RWPE2 (cell line): Measurements from ENCODE around the gene CENPF.
"Not testable (repeated sequence)": the region's sequence is repeated elsewhere in the genome, so short reads cannot be mapped to it uniquely, and the experiment has no call there.

Experiments used
- ATAC-seq: fragments of 200-7000 bp; cut with Tn5 transposase; 3 replicates; pipeline ENCODE4 v1.9.1; 2021; ENCODE audit warnings: low read depth
- DNase-seq: peaks from one replicate; pipeline ENCODE4 v3.0.0-alpha.2; 2020; ENCODE audit warnings: low spot score
- H3K27ac ChIP-seq: fragments of 450-650 bp; 2 replicates; pipeline ENCODE4 v1.5.1; 2017; ENCODE audit warnings: mild to moderate bottlenecking; ENCODE audit not compliant: poor library complexity, severe bottlenecking
- H3K27me3 ChIP-seq: fragments of 250-450 bp; sonication (Bioruptor Pico); 2 replicates; pipeline ENCODE4 v1.5.1; 2021; ENCODE audit warnings: mild to moderate bottlenecking, moderate library complexity; ENCODE audit not compliant: insufficient read depth, poor library complexity, severe bottlenecking
- H3K36me3 ChIP-seq: fragments of 250-450 bp; sonication (Bioruptor Pico); 2 replicates; pipeline ENCODE4 v1.5.1; 2020; ENCODE audit warnings: low read depth, mild to moderate bottlenecking, moderate library complexity
- H3K4me1 ChIP-seq: fragments of 250-450 bp; sonication (Bioruptor Pico); 2 replicates; pipeline ENCODE4 v1.5.1; 2021; ENCODE audit warnings: mild to moderate bottlenecking, moderate library complexity; ENCODE audit not compliant: insufficient read depth, poor library complexity, severe bottlenecking
- H3K4me3 ChIP-seq: fragments of 250-450 bp; sonication (Bioruptor Pico); 2 replicates; pipeline ENCODE4 v1.5.1; 2021; ENCODE audit warnings: mild to moderate bottlenecking, moderate library complexity; ENCODE audit not compliant: severe bottlenecking
- H3K9me3 ChIP-seq: fragments of 250-450 bp; sonication (Bioruptor Pico); 2 replicates; pipeline ENCODE4 v1.5.1; 2021; ENCODE audit warnings: mild to moderate bottlenecking, moderate library complexity; ENCODE audit not compliant: severe bottlenecking
- CTCF ChIP-seq: fragments of 450-650 bp; IDR thresholded peaks from one replicate; pipeline ENCODE4 v1.5.1; 2017; ENCODE audit warnings: mild to moderate bottlenecking, moderate library complexity; ENCODE audit not compliant: poor library complexity, severe bottlenecking

The CENPF gene

DNA sequence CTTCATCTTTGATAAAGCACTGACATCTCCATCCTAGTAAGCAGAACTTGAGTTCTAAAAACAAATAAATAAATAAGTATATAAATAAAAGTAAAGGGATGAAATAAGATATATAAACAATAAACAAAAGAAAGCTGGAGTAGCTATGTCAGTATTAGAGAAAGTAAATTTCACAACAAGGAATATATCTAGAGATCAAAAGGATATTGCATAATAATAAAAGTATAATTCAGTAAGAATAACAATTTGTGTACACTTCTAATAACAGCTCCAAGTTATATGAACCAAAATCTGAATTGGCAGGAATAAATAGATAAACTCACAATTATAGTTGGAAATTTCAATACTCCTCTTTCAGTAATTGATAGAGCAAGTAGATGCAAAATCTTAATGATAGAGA lies 9.8 kb upstream of the CENPF start:
- Histone ChIP-seq H3K27me3 (no peaks in the 10 kb centered on the region), H3K27ac (no peak overlapping the region), H3K9me3 (no peaks in the 10 kb centered on the region), H3K4me3 (no peak overlapping the region), H3K36me3 (no peaks in the 10 kb centered on the region), H3K4me1 (no peaks in the 10 kb centered on the region)
- DNase-seq = no peak
- no peak for TF ChIP-seq CTCF
- ATAC-seq = no peak

- Histone ChIP-seq H3K27me3 (no peaks in the 10 kb centered on the region), H3K27ac (peak overlapping the region; percentile 57), H3K4me1 (peaks cover 7% of the 10 kb centered on the region), H3K9me3 (no peaks in the 10 kb centered on the region), H3K36me3 (no peaks in the 10 kb centered on the region), H3K4me3 (peak overlapping the region; percentile 65)
- no peak for TF ChIP-seq CTCF
- ATAC-seq = no peak
- DNase-seq = no peak
Measured at GRCh38 chr1:214603819-214604252, 841 bp downstream of the CENPF start.

GRCh38 chr1:214604523-214604922 lies 1.5 kb downstream of the CENPF start:
- DNase-seq (no peak), ATAC-seq (no peak)
- Histone ChIP-seq H3K4me1 (peaks cover 7% of the 10 kb centered on the region), H3K27ac (peak overlapping the region; percentile 57), H3K4me3 (peak overlapping the region; percentile 65), H3K36me3 (no peaks in the 10 kb centered on the region), H3K9me3 (no peaks in the 10 kb centered on the region), H3K27me3 (no peaks in the 10 kb centered on the region)
- no peak for TF ChIP-seq CTCF

DNA sequence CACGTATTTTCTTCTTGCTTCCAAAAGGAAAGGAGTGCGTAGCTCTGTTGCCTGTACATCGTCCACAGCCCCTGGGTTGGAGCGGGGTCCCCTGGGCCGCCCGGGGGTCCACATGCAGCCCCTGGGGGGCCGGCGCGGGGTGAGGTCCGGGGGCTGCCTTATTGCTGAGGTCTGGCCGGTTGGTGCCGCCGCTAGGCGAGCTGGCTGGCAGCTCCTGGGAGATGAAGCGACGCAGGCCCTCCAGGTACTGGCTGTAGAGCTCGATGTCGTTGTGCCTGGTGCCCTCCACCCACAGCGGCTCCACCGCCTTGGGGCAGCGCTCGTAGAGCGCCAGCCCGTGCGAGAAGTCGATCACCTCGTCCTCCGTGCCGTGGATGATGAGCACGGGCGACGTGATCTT lies 2.5 kb downstream of the CENPF start:
- H3K9me3 ChIP-seq, H3K36me3 ChIP-seq, H3K27ac ChIP-seq, H3K4me3 ChIP-seq, H3K27me3 ChIP-seq, ATAC-seq, DNase-seq, H3K4me1 ChIP-seq: not testable (repeated sequence)

GRCh38 chr1:214605933-214606925 lies 3.2 kb downstream of the CENPF start:
- not testable (repeated sequence) for H3K4me3 ChIP-seq, H3K27me3 ChIP-seq, H3K27ac ChIP-seq, ATAC-seq, H3K36me3 ChIP-seq, H3K9me3 ChIP-seq, H3K4me1 ChIP-seq, DNase-seq

DNA sequence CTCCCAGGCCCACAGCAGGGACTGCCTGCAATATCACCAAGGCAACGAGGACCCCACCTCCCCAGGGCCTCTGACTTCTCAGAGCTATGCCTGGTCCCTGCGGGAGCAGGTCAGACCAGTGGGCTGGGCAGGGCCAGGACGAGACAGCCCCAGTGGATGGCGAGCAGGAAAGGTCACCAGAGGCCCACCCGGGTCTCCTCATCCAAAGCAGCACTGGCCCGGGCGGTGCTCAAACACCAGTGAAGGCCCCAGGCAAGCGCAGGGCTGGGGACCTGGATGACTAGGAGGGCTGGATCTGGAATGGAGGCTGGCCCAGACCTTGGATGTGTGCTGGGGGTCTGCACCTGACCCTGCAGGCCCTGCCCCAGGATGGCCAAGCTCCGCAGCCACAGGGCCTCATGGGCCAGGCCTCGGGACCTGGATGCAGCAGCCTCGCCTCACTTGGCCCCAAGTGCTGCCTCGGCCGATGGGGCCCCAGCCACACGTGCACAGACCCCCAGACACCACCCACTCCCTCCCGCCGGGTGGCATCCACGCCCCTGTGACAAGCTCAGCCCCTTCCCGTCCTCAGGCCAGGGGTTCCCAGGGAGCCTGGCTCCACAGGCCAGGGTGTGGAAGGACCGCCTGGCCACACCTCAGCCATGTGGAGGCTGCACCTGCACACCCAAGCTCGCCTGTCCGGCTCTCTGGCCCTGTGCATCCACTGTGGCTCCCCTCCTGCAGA lies 4.7 kb downstream of the CENPF start:
- not testable (repeated sequence) for DNase-seq, H3K4me1 ChIP-seq, H3K27me3 ChIP-seq, H3K27ac ChIP-seq, H3K36me3 ChIP-seq, H3K9me3 ChIP-seq, ATAC-seq, H3K4me3 ChIP-seq

GRCh38 chr1:214608216-214608783 lies 5.3 kb downstream of the CENPF start:
- H3K4me1 ChIP-seq, H3K9me3 ChIP-seq, DNase-seq, ATAC-seq, H3K36me3 ChIP-seq, H3K27ac ChIP-seq, H3K4me3 ChIP-seq, H3K27me3 ChIP-seq: not testable (repeated sequence)

- H3K4me3 ChIP-seq, H3K27ac ChIP-seq, H3K4me1 ChIP-seq, H3K9me3 ChIP-seq, H3K27me3 ChIP-seq, ATAC-seq, DNase-seq, H3K36me3 ChIP-seq: not testable (repeated sequence)
Measured at GRCh38 chr1:214608817-214609216, 5.8 kb downstream of the CENPF start.
